Body of pancreas (tissue), 4 donors: ENCODE results near the gene SLIRP.

Experiments
- CTCF ChIP-seq, 7 experiments: fragments of 450-650 bp in 4 of 7; fragments of 200-600 bp in 3 of 7; sonication (generic) in 3 of 7; IDR thresholded peaks; one replicate each; pipeline ENCODE4 v1.5.1; 2016 to 2019; ENCODE audit warnings: antibody characterized with exemption in 7 of 7
- POLR2A ChIP-seq, 3 donors: fragments of 450-650 bp; IDR thresholded peaks; one replicate each; pipeline ENCODE4 v1.6.1; 2016; ENCODE audit warnings: antibody characterized with exemption in 3 of 3, mild to moderate bottlenecking in 2 of 3

- TF ChIP-seq CTCF (IDR thresholded peaks at IDR 0.05): peak in 1 of 7 experiments; percentile 10
- TF ChIP-seq POLR2A (IDR thresholded peaks at IDR 0.05): no peak
These were observed 53.5 kb downstream of the SLIRP start for GRCh38 chr14:77761205-77761931.
